ENCODE measurements around the gene SLC6A6.
"Not testable (repeated sequence)": the region's sequence is repeated elsewhere in the genome, so short reads cannot be mapped to it uniquely, and the experiment has no call there.

Gene SLC6A6

DNA sequence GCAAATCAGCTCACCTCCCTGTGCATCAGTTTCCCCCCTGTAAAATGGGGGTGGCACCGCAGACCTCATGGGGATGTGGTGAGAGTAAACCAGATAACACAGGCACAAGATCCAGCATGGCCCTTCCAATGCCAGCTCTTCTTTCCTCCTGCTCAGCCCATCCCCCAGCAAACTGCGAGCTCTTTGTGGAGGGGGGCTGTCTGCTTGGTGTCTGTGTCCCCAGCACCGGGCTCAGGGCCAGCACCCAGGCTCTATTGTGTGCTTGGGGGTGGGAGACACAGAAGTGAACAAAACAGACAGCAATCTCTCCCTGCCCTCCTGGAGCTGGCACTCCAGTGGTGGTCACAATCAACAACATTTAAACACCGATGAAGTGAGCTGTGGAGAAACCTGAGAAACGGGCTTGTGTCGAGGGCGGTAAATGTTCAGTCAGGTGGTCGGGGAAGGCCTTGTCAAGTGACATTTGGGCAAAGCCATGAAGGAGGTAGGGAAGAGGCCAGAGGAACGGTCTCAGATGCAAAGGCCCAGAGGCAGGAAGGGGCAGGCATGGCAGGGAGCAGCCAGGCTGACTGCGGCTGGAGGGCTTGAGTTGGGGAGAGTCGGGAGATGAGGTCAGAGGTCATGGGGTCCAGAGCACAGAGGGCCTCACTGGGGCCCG, 109.3 kb downstream of the SLC6A6 start:
- DNase-seq = no peak

DNA sequence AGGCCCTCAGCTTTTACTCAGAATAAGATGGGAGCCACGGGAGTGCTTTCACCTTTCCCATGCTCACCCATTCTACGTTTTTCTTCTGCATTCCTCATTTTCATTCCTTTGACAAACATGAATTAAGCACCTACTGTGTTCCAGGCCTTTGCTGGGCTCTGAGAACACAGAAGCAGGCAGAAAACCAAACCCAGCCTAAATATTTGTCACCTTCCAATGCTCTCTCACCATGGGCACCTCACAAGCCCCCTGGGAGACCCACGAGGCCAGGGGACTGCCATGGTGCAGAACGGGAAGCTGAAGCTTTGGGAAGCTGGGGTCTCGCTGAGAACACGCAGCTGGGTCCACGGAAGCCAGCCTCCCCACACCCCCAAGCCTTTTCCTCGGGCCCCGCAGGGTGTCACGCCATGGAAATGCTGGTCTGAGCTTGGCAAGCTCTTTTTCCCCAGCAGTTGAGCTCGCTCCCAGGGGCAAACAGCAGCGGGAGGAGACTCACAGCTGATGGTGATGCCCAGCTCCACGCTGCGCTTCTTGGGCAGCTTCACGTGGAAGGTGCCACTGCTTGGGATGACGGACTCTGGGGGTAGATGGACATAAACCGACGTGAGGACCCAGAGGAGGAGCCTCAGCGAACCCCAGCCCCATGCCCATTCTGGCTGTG, 110.0 kb downstream of the SLC6A6 start:
- DNase-seq = no peak

DNA sequence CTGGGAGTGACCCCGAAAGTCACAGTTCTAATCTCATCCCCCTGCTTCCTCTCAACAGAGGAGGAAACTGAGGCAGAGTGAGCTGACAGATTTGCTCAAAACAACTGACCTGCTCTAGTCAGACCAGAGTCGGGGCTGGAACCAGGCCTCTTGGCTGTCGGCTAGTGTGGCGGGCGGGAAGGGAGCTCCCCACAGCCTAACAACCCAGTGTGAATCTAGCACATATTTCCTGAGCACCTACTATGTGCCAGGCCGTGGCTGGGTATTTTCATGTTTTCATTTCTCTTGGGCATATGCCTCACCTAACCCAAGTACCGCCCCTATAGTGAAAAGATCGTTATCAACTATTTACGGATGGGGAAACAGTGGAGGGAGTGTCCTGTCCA, 110.5 kb downstream of the SLC6A6 start:
- DNase-seq = no peak

DNA sequence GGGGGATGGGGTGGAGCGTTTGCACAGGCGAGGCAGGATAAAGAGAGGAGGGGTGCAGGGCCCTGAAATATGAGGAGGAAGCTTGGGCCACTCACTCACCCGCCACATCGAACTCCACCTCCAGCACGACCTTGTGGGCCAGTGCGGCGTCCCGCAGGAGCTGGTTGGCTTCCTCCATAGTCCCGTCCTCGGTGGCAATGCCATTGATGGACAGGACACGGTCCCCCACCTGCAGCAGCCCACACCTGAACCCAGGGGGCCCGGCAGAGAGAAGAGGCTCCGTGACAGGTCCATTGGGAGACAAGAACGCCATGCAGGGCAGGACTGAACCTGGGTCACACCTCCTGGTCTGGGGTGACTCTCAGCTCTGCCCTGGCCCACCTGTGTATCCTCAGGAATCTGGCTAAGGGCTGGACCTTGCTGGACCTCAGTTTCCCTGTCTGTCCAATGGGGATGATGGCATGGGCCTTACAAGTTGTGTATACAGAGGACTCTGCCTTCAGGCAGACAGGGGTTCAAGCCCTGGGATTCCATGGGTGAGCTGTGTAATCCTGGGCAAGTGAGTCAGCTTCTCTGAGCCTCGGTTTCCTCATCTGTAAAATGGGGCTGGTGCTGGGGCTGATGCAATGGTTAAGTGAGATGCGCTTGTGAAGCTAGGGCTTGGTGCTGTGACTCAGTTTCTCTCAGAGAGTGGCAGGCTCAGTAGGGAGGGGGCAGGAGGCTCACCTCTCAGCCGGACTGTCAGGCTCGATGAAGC, 111.3 kb downstream of the SLC6A6 start:
- DNase-seq = no peak

DNA sequence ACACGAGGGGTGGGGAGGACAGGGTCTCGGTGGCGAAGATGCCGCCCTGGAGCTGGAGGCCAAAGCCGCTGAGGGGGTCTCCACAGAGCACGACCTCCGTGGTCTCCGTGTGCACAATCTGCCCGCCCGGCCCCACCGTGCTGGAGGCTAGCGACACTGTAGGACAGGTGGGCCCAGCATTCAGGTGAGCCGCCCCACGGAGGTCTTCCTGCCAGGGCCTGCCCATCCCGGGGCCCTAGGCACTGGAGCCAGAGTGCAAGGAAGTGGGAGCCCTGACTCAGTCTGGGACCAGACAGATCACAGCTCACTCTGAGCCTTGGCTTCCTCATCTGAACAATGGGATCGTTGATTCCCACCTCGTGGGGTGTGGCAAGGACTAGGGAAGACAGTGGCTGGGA, 111.9 kb downstream of the SLC6A6 start:
- DNase-seq = no peak

DNA sequence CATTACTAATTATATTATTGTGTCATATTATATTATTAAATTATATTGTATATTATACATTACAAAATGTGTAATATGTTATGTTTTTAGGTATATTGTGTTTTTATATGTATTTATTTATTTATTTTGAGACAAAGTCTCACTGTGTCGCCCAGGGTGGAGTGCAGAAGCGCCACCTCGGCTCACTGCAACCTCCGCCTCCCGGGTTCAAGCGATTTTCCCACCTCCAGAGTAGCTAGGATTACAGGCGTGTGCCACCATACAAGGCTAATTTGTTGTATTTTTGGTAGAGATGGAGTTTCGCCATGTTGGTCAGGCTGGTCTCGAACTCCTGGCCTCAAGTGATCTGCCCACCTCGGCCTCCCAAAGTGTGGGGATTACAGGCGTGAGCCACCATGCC, 113.1 kb downstream of the SLC6A6 start:
- DNase-seq = not testable (repeated sequence)

DNA sequence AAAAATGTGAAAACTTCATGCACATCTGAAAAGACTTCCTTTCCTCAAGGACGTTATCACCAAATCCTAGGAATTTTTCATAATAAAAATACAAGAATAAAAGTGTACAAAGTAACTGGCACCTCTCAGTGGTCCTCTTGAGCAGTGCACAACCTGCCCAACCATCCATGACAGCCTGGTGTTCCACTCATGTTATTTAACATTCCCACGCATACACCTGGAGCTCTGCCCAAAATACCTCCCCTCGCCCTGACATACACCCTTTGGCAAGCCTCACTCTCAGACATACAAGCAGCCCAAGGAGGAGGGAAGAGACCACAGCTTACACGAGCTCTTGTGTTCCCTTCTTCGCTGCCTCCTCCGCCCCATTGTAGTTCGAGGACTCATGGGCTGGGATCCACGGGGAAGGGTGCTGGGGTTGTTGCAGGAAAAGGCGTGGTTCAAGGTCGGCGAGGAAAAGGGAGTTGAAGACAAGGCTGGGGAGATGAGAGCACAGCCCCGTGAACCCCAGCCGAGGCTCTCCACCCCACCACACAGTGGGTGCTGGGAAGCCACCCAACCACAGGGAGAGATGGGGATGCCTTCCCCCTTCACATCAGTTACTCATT, 114.4 kb downstream of the SLC6A6 start:
- DNase-seq = no peak

DNA sequence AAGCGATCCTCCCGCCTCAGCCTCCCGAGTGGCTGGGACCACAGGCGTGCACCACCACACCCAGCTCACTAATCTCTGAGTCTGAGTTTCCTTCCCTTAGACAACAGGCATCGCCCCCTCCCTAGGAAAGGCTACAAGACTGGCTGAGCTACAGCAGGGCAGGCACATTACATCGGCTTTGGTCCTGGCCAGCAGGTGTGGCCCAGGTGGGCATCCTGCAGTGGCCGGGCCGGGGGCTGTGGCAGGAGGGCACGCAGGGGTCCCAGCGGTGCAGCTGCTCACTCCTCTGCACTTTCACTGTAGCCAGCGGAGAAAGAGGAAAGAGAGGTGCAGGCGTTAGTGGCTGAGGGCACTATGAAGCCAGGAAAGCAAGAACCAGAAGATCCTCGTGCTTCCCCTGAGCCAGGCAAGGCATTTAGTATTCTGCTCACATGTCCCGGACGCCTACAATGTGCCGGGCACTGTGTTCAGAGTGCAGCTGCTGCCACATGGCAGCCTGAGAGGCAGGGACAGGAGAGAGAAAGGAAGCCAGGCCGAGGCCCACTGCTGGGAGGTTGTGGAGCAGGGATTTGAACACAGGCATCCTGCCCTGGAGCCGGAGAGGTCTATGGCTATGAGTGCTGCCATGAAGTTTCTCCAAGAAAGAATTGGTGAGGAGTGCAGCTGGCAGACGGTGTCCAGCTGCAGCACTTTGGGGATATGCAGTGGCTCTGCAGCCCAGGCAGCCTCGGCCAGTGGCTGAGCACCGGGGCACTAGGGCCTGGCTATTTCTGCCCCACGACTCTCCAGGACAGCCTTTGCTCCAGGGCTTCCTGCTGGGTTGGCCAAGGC, 115.4 kb downstream of the SLC6A6 start:
- no peak for DNase-seq

DNA sequence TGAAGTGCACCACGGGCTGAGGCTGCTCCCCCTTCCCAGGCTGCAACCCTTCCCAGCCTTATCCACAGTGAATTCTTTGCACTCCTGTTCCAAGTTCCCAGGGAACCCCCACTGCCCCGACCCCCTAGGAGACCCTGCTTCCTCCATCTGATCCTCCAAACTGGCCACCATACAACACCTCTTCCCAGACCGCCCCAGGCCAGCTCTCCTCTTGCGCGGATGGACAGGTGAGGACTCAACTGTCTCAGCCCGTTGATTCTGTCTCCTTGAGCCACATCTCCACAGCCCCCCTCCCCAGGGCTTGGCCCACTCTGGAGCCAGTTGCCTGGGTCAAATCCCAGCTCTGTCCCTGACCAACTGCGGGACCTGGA, 116.0 kb downstream of the SLC6A6 start:
- no peak for DNase-seq

DNA sequence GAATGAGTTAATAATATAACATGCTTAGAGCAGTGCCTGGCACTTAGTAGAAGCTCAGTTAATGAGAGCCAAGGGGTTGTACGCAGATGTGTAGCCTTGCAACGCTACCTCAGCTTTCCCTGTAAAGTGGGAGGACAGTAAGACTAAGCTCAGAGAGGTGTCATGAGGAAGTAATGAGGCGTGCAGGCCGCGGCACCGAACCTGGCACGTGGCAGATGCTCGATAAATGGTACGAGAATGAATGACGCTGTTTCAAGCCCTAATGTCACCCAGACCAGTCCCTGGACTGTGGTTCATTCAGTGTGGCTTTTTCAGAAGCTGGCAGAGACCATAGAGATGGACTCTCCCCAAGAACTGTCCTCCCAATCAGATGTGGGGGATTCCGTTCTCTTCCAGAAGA, 116.5 kb downstream of the SLC6A6 start:
- no peak for DNase-seq

DNA sequence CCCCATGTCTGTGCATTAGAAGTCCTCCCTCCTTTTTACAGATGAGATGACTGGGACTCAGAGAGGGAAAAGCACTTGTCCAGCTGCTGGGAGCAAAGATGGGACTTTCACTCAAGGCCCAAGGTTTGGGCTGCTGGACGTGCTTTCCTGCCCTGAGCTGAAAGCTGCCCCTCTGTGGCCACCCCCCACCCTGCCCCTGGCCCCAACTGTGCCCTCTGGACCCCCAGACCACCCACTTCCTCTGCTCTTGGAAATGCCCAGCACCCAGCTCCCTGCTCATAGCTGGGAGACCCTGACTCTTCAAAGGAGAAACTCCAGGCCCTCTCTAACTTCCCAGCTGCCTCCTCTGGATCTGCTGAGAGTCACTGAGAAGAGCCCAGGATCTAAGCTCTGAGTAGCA, 117.0 kb downstream of the SLC6A6 start:
- no peak for DNase-seq

DNA sequence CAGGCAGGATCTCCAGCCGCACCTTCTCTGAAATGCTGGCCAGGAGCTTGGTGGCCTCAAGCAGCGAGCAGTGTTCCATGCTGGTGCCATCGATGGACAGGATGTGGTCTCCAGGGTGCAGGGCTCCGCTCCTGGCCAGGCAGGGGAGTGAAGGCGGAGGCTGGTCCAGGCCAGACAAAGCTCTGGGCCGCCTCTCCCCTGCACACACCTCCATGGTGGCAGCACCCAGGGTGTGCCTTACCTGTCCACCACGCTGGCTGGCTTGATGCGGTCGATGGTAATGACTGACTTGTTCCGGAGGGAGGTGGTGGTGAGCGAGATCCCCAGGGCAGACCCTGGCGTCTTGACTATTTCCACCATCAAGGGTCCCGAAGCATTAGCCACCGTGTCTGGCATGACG, 117.7 kb downstream of the SLC6A6 start:
- DNase-seq = no peak

DNA sequence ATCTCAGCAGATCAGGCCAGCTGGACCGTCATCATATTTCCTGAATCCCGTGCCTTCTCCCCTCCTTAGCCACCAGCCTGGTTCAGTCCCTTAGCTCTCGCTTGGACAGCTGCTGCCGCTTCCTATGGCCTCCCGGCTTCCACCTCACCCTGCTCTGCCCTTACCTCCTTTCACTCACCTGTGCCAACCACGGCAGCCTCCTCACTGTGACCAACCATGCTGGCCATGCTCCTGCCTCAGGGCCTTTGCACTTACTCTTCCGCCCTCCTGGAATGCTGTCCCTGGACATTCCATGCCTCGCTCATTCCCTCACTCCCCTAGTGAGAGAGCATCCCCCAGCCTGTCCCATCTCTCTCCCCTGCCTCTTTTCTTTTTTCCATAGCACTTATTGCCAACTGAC, 118.6 kb downstream of the SLC6A6 start:
- no peak for DNase-seq

DNA sequence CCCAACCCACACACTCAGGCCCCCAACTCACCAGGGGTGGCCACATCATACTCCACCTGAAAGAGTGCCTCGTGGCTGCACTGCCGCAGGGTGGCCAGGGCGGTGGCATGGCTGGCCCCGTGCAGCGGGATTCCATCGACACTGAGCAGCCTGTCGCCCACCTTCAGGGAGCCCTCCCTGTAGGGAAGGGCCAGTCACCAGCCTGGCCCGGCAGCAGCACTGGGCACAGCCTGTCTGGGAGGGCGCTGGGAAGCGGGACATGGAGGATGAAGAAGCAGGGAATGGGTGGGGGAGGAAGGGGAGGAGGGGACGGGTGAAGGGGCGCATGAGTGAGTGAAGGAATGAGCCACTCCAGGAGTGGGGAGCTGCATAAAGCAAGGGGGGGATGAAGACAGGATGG, 119.2 kb downstream of the SLC6A6 start:
- no peak for DNase-seq

DNA sequence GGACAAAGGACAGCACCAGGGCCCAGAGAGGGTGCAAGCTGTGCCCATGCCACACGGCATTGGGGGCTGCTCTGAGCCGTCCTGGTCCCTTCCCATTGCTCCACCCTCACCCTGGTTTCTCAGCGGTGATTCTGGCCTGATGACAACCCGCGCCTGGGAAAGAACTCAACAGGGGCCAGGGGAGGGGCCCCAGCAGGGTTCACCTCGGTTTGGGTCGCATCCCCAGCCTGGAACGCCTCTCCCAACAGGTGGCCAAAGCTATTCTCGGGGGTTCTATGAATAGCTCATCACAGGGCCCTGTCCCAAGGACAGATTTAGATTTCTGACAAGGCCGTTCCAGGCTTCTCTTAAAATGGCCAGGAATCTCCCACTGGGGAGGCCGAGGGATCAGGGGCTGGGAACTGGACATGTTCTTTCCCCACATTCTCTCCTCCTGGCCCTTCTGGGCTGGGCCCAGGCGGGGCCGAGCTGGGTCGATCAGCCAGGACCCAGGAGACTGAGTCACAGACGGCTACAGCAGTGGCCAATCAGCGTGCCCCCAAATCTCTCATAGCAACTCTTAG, 119.8 kb downstream of the SLC6A6 start:
- no peak for DNase-seq

DNA sequence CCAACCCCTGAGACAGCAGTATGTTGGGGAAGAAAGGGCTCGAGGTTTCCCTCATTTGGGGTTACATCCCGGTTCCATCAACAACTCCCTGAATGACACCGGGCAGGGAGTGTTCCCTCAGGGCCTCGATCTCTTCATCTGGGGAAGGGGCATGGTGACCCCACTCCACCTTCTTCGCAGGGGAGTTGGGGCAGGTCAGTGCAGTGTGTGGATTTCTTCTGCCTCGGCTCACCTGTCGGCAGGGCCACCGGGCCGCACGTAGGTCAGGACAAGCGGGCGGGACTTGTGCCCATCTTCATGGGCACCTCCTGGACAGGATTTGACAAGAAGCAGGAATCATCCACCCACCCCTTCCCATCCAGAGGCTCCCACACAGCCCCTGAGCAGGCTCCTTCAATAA, 120.4 kb downstream of the SLC6A6 start:
- no peak for DNase-seq

DNA sequence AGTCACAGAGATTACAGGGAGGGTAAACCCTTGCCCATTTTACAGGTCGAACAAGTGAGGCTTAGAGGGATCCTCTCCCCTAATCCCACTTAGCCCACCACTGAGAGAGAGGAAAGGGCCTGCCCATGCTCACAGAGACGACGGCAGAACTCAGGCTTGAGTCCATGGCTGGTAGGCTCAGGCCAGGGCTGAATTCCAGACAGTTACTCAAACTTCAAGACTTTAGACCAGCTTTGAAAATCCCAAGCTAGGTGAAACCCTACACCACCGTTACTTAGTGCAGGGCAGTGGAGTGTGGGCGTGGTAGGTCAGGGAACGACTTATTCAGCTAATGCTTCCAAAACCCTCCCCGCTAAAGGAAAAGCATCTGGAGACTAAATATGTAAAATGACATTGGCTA, 121.4 kb downstream of the SLC6A6 start:
- no peak for DNase-seq

DNA sequence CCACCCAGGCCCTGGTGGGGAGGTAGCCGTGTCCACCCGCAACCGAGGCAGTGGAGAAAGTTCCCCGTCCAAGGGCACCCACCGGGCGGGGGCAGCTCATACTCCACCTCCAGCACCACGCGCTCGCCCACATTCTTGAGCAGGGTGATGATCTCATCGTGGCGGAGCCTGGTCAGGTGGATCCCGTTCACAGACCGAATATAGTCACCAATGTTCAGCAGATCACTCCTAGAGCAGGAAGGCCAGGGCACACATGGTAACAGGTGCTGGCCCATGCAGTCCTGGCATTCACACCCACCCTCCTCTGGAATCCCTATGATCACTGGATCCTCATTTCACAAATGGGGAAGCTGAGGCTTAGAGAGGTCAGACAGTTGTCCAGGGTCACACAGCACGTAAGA, 121.9 kb downstream of the SLC6A6 start:
- DNase-seq = no peak

DNA sequence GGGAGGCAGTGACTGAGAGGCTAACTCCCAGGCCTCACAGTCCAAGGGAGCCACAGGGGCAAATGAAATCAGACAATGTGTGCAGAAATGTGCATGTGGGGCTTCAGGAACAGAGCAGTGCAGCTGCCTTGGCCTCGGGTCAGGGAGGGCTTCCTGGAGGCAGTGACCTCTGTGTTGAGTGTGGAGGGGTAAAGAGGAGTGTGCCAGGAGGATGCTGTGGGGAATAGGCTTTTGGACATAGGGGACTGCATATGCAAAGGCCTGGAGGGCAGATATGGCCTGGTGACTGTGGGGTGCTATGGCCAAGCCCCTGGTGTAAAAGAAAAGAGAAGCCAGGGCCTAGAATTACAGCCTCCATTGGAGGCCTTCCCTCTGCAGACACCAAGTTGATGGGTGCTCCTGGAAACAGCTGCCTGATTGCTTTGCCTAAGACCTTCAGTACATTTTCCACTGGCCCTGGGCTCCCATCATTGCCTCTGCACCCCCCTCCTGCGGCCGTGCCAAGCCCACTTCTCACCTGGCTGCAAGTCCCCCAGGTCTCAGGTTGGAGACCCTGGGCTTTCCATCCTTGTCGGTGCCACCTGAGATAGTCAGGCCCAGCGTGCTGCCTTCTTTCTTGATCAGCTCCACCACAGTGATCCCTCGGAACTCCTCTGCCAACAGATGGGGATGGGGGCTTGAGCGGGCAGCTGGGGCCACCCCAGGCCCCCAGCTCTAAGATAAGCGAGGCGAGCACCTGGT, 122.7 kb downstream of the SLC6A6 start:
- DNase-seq = no peak

DNA sequence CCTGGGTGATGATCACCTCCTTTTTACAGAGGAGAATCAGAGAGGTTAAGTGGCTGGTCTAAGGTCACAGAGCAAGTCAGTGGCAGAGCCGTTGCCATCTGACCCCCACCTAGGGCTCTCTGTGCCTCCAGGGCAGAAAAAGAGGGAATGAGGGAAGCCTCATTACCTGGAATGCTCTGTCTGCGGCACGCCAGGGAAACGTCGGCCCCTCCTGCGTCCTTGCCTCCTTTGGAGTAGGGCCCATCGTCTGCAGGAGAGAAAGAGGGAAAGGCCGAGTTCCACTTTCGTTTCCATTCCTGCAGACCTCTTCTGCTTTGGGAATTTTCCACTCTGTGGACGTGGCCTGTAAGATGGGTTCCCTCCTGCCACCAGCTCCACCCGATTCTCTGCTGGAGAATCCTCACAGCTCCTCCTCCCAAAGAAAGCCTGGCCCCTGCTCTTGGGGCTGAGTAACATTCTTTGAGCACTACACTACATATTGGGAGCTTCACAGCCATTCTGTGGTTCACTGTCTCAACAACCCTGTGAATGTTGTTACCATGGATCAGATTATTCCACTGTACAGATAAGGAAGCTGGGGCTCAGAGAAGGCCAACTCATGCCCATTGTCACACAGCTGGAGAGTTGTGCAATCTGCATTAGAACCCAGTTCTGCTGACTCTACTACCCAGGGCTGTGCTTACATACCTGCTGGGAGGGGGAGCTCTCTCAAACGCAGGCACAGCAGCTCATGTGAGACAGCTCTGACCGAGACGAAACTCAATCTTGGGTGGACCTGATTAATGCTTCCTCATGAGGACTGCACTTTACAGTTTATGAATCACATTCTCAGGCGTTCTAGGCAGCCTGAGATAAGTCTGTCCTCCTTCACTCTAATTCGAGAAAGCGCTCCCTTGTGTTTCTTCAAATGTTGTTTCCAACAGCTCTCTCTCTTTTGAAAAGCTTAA, 123.6 kb downstream of the SLC6A6 start:
- no peak for DNase-seq

DNA sequence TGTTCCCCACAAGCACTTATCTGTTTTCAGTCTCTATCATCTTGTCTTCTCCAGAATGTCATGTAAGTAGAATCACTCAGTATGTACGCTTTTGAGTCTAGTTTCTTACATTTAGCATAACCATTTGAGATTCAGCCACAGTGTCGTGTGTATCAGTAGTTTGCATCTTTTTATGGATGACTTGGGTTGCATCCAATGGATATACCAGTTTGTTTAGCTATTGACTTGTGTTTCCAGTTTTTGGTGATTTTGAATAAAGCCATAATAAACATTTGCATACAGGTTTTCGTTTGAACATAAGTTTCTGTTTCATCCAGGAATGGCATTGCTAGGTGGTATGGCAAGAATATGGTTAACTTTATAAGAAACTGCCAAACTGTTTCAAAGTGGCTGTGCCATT, 125.7 kb downstream of the SLC6A6 start:
- no peak for DNase-seq

All from CD4-positive, alpha-beta T cell treated with Interleukin-10 for 1 hour (primary cell).